Activated CD8-positive, alpha-beta memory T cell treated with anti-CD3 and anti-CD28 coated beads, Interleukin-2, amount 10 ng/mL, durations not matched to agents 7 days and 5 days (primary cell): Measurements from ENCODE around the gene EXOC1L. TPM values are rescaled to one million over a fixed set of nuclear protein-coding genes. Genes with fewer than 3 reads are reported as not detected.

Experiments
- ATAC-seq: fragments of 150-1000 bp; cut with Tn5 transposase; one replicate; pipeline ENCODE4 v1.10.0; 2021; ENCODE audit warnings: moderate library complexity
- CTCF ChIA-PET: fragments of 350-600 bp; sonication (Branson Sonifier 250); formaldehyde crosslinking; loops from one replicate; lab custom pipeline; 2021; ENCODE audit warnings: antibody characterized with exemption; lab: Charles Lee
- DNase-seq: peaks from one replicate; pipeline ENCODE4 v3.0.0-alpha.2; 2020
- H3K27ac Mint-ChIP-seq: one replicate; pipeline ENCODE4 v1.8.0; 2021; ENCODE audit warnings: mild to moderate bottlenecking, mixed read lengths
- H3K27me3 Mint-ChIP-seq: one replicate; pipeline ENCODE4 v1.8.0; 2021; ENCODE audit warnings: mixed read lengths
- H3K36me3 Mint-ChIP-seq: one replicate; pipeline ENCODE4 v1.8.0; 2021; ENCODE audit warnings: mild to moderate bottlenecking, mixed read lengths
- H3K4me1 Mint-ChIP-seq: one replicate; pipeline ENCODE4 v1.8.0; 2021; ENCODE audit warnings: mixed read lengths
- H3K4me3 Mint-ChIP-seq: one replicate; pipeline ENCODE4 v1.8.0; 2021; ENCODE audit warnings: mild to moderate bottlenecking, moderate library complexity, mixed read lengths
- H3K9me3 Mint-ChIP-seq: one replicate; pipeline ENCODE4 v1.8.0; 2022; ENCODE audit warnings: low read depth, mixed read lengths
- total RNA-seq, 2 experiments: library from RNA; stranded (reverse); gene quantifications; one replicate each; pipeline ENCODE4 v1.2.3, GENCODE V29; 2021

The EXOC1L gene
- total RNA-seq, 2 experiments from 2014 or later: not detected

- H3K4me3 Mint-ChIP-seq: no peak overlapping the region
- CTCF ChIA-PET: no interaction called here
- peaks cover 4% of the 10 kb centered on the region for H3K4me1 Mint-ChIP-seq
- DNase-seq: no peak
- H3K36me3 Mint-ChIP-seq: no peaks in the 10 kb centered on the region
- H3K27ac Mint-ChIP-seq: no peak overlapping the region
- H3K9me3 Mint-ChIP-seq: no peaks in the 10 kb centered on the region
- no peak for ATAC-seq
- peaks cover 20% of the 10 kb centered on the region for H3K27me3 Mint-ChIP-seq
Observed at GRCh38 chr4:55817691-55818090, 1.9 kb upstream of the EXOC1L start.

- Mint-ChIP-seq H3K9me3 (no peaks in the 10 kb centered on the region), H3K27ac (no peak overlapping the region), H3K4me1 (peaks cover 4% of the 10 kb centered on the region), H3K36me3 (no peaks in the 10 kb centered on the region), H3K27me3 (peaks cover 20% of the 10 kb centered on the region), H3K4me3 (no peak overlapping the region)
- DNase-seq (no peak), ATAC-seq (no peak)
- CTCF ChIA-PET: no interaction called here
Observed at GRCh38 chr4:55820279-55820678, 689 bp downstream of the EXOC1L start.

- Mint-ChIP-seq H3K27me3 (peaks cover 25% of the 10 kb centered on the region), H3K27ac (no peak overlapping the region), H3K36me3 (no peaks in the 10 kb centered on the region), H3K9me3 (no peaks in the 10 kb centered on the region), H3K4me3 (no peak overlapping the region), H3K4me1 (peaks cover 4% of the 10 kb centered on the region)
- CTCF ChIA-PET: no interaction called here
- ATAC-seq (no peak), DNase-seq (no peak)
Observed at GRCh38 chr4:55822329-55822728, 2.7 kb downstream of the EXOC1L start.

- Mint-ChIP-seq H3K4me1 (peaks cover under 1% of the 10 kb centered on the region), H3K27me3 (peaks cover 20% of the 10 kb centered on the region), H3K9me3 (no peaks in the 10 kb centered on the region), H3K36me3 (no peaks in the 10 kb centered on the region), H3K27ac (no peak overlapping the region), H3K4me3 (no peak overlapping the region)
- no peak for ATAC-seq
- CTCF ChIA-PET: no interaction called here
- no peak for DNase-seq
Observed at GRCh38 chr4:55824865-55825264, 5.3 kb downstream of the EXOC1L start.

- no peak overlapping the region for H3K4me3 Mint-ChIP-seq
- H3K4me1 Mint-ChIP-seq: no peaks in the 10 kb centered on the region
- no peak for DNase-seq
- H3K9me3 Mint-ChIP-seq: no peaks in the 10 kb centered on the region
- H3K27ac Mint-ChIP-seq: no peak overlapping the region
- no peaks in the 10 kb centered on the region for H3K36me3 Mint-ChIP-seq
- CTCF ChIA-PET: no interaction called here
- no peak for ATAC-seq
- peaks cover 22% of the 10 kb centered on the region for H3K27me3 Mint-ChIP-seq
Observed at GRCh38 chr4:55826986-55827385, 7.4 kb downstream of the EXOC1L start.

- CTCF ChIA-PET: no interaction called here
- Mint-ChIP-seq H3K36me3 (no peaks in the 10 kb centered on the region), H3K27ac (no peak overlapping the region), H3K27me3 (peaks cover 19% of the 10 kb centered on the region), H3K4me3 (no peak overlapping the region), H3K4me1 (no peaks in the 10 kb centered on the region), H3K9me3 (no peaks in the 10 kb centered on the region)
- no peak for ATAC-seq
- DNase-seq: no peak
Observed at GRCh38 chr4:55827582-55827981, 8.0 kb downstream of the EXOC1L start.

- no peak overlapping the region for H3K27ac Mint-ChIP-seq
- no peaks in the 10 kb centered on the region for H3K4me1 Mint-ChIP-seq
- H3K36me3 Mint-ChIP-seq: no peaks in the 10 kb centered on the region
- H3K4me3 Mint-ChIP-seq: no peak overlapping the region
- DNase-seq (no peak), ATAC-seq (no peak)
- H3K27me3 Mint-ChIP-seq: peaks cover 22% of the 10 kb centered on the region
- CTCF ChIA-PET: interaction anchor here (0.6 kb wide), 1 partner anchor 11 kb away, joined by 3 read pairs; no protein-coding TSS in a partner anchor
- no peaks in the 10 kb centered on the region for H3K9me3 Mint-ChIP-seq
Observed at GRCh38 chr4:55830048-55830447, 10.5 kb downstream of the EXOC1L start.

GRCh38 chr4:55830716-55831115 lies 11.1 kb downstream of the EXOC1L start:
- H3K4me1 Mint-ChIP-seq: no peaks in the 10 kb centered on the region
- no peak for ATAC-seq
- no peaks in the 10 kb centered on the region for H3K36me3 Mint-ChIP-seq
- no peak overlapping the region for H3K27ac Mint-ChIP-seq
- peaks cover 28% of the 10 kb centered on the region for H3K27me3 Mint-ChIP-seq
- H3K9me3 Mint-ChIP-seq: no peaks in the 10 kb centered on the region
- CTCF ChIA-PET: interaction anchor here (0.6 kb wide), 1 partner anchor 10 kb away, joined by 3 read pairs; no protein-coding TSS in a partner anchor
- no peak for DNase-seq
- H3K4me3 Mint-ChIP-seq: no peak overlapping the region

- Mint-ChIP-seq H3K4me1 (no peaks in the 10 kb centered on the region), H3K36me3 (no peaks in the 10 kb centered on the region), H3K27ac (no peak overlapping the region), H3K9me3 (no peaks in the 10 kb centered on the region), H3K4me3 (no peak overlapping the region), H3K27me3 (peaks cover 45% of the 10 kb centered on the region)
- CTCF ChIA-PET: no interaction called here
- DNase-seq (no peak), ATAC-seq (no peak)
Observed at GRCh38 chr4:55834086-55834795, 14.7 kb downstream of the EXOC1L start.

- no peak overlapping the region for H3K27ac Mint-ChIP-seq
- DNase-seq (no peak), ATAC-seq (no peak)
- no peak overlapping the region for H3K4me3 Mint-ChIP-seq
- CTCF ChIA-PET: no interaction called here
- no peaks in the 10 kb centered on the region for H3K4me1 Mint-ChIP-seq
- H3K9me3 Mint-ChIP-seq: no peaks in the 10 kb centered on the region
- no peaks in the 10 kb centered on the region for H3K36me3 Mint-ChIP-seq
- H3K27me3 Mint-ChIP-seq: peaks cover 31% of the 10 kb centered on the region
Observed at GRCh38 chr4:55837903-55838302, 18.3 kb downstream of the EXOC1L start.

- Mint-ChIP-seq H3K27ac (no peak overlapping the region), H3K4me1 (no peaks in the 10 kb centered on the region), H3K4me3 (no peak overlapping the region), H3K9me3 (no peaks in the 10 kb centered on the region), H3K27me3 (peaks cover 31% of the 10 kb centered on the region), H3K36me3 (no peaks in the 10 kb centered on the region)
- ATAC-seq (no peak), DNase-seq (no peak)
- CTCF ChIA-PET: no interaction called here
Observed at GRCh38 chr4:55838356-55838755, 18.8 kb downstream of the EXOC1L start.

GRCh38 chr4:55838952-55839351 lies 19.4 kb downstream of the EXOC1L start:
- no peaks in the 10 kb centered on the region for H3K9me3 Mint-ChIP-seq
- peaks cover 28% of the 10 kb centered on the region for H3K27me3 Mint-ChIP-seq
- H3K36me3 Mint-ChIP-seq: no peaks in the 10 kb centered on the region
- ATAC-seq: no peak
- DNase-seq: no peak
- no peak overlapping the region for H3K27ac Mint-ChIP-seq
- H3K4me1 Mint-ChIP-seq: no peaks in the 10 kb centered on the region
- CTCF ChIA-PET: no interaction called here
- no peak overlapping the region for H3K4me3 Mint-ChIP-seq

- Mint-ChIP-seq H3K27me3 (peaks cover 20% of the 10 kb centered on the region), H3K9me3 (no peaks in the 10 kb centered on the region), H3K27ac (no peak overlapping the region), H3K36me3 (no peaks in the 10 kb centered on the region), H3K4me3 (no peak overlapping the region), H3K4me1 (no peaks in the 10 kb centered on the region)
- ATAC-seq (no peak), DNase-seq (no peak)
- CTCF ChIA-PET: interaction anchor here (0.7 kb wide), 1 partner anchor 11 kb away, joined by 3 read pairs; no protein-coding TSS in a partner anchor
Observed at GRCh38 chr4:55840956-55841355, 21.4 kb downstream of the EXOC1L start.
